HCT116 (cell line): ENCODE measurements around the gene IRX3. TPM values are rescaled to one million over a fixed set of nuclear protein-coding genes. Genes with fewer than 3 reads are reported as not detected.
A peak's percentile ranks its signal among the peaks of the same experiment; 100 is the strongest.

Source experiments
- ATAC-seq: fragments of 200-7000 bp; cut with Tn5 transposase; 2 replicates; pipeline ENCODE4 v1.9.1; 2020; ENCODE audit warnings: mild to moderate bottlenecking, moderate library complexity
- BruUV-seq: library from RNA; stranded (reverse); fragments of 400-500 nt; replicated peaks from 2 replicates; lab custom pipeline; 2021; lab: Mats Ljungman, UMichigan
- CTCF ChIA-PET: fragments of 300-600 bp; sonication (Branson Sonifier 250); formaldehyde crosslinking; loops from one replicate; lab custom pipeline; 2021; ENCODE audit warnings: antibody characterized with exemption; lab: Charles Lee
- POLR2A ChIA-PET: fragments of 300-600, 350-600 bp; sonication (Branson Sonifier 250); formaldehyde crosslinking; loops from one replicate; lab custom pipeline; 2021; ENCODE audit warnings: antibody characterized with exemption; lab: Charles Lee
- RAD21 ChIA-PET, 2 experiments: fragments of 300-600 bp; sonication (Branson Sonifier 250); formaldehyde crosslinking; loops; one replicate each; lab custom pipeline; 2023; ENCODE audit warnings: low total read pairs in 2 of 2; ENCODE audit not compliant: uncharacterized antibody in 2 of 2, unreplicated experiment in 2 of 2, low non-redundant PET in 1 of 2; lab: Charles Lee
- DNase-seq: peaks from one replicate; pipeline ENCODE4 v3.0.0-alpha.2; 2010; ENCODE audit warnings: low read depth, low spot score
- H2AFZ ChIP-seq: fragments of 200-600 bp; shearing (Covaris generic), sonication (generic); 2 replicates; pipeline ENCODE4 v1.6.1; 2017; ENCODE audit warnings: low read depth, mixed run types, mixed read lengths, antibody characterized with exemption, low read length; ENCODE audit not compliant: poor library complexity, severe bottlenecking
- H3K27ac ChIP-seq: 2 replicates; pipeline ENCODE4 v1.5.1; 2012; ENCODE audit warnings: low read depth, low read length
- H3K27me3 ChIP-seq: fragments of 200-600 bp; sonication (generic); 2 replicates; pipeline ENCODE4 v1.6.1; 2016; ENCODE audit warnings: mixed run types, low read length, mixed read lengths; ENCODE audit not compliant: insufficient read depth
- H3K36me3 ChIP-seq, 2 experiments: fragments of 200-500 bp in 1 of 2; fragments of 200-600 bp in 1 of 2; sonication (Bioruptor generic) in 1 of 2; sonication (generic) in 1 of 2; 2 replicates each; pipeline versions ENCODE4 v1.5.1 to v1.6.1; 2014 to 2016; ENCODE audit warnings: low read length in 2 of 2, inconsistent platforms in 1 of 2, mixed read lengths in 1 of 2, mixed run types in 1 of 2; ENCODE audit not compliant: insufficient read depth in 2 of 2, control insufficient read depth in 1 of 2
- H3K4me1 ChIP-seq, 2 experiments: fragments of 200-600 bp in 1 of 2; sonication (generic) in 1 of 2; 2 replicates each; pipeline versions ENCODE4 v1.5.1 to v1.6.1; 2012 to 2017; ENCODE audit warnings: low read length in 2 of 2, inconsistent platforms in 1 of 2, mild to moderate bottlenecking in 1 of 2, mixed read lengths in 1 of 2, mixed run types in 1 of 2, moderate library complexity in 1 of 2; ENCODE audit not compliant: insufficient read depth in 2 of 2, control insufficient read depth in 1 of 2
- H3K4me2 ChIP-seq: fragments of 200-600 bp; sonication (generic); 2 replicates; pipeline ENCODE4 v1.6.1; 2017; ENCODE audit warnings: mixed run types, low read length, mixed read lengths
- H3K4me3 ChIP-seq, 2 experiments: fragments of 200-600 bp in 1 of 2; sonication (generic) in 1 of 2; replicated peaks in 1 of 2; 2 replicates each; pipeline ENCODE4 v1.5.1; 2011 to 2016; ENCODE audit warnings: low read length in 2 of 2, control low read depth in 1 of 2, low read depth in 1 of 2, mild to moderate bottlenecking in 1 of 2, mixed read lengths in 1 of 2, mixed run types in 1 of 2
- H3K79me2 ChIP-seq: fragments of 200-600 bp; sonication (generic); 2 replicates; pipeline ENCODE4 v1.6.1; 2017; ENCODE audit warnings: mild to moderate bottlenecking, mixed run types, low read length, moderate library complexity, mixed read lengths; ENCODE audit not compliant: insufficient read depth
- H3K9ac ChIP-seq: fragments of 200-600 bp; sonication (generic); 2 replicates; pipeline ENCODE4 v1.6.1; 2016; ENCODE audit warnings: low read length, mixed read lengths
- H3K9me2 ChIP-seq: fragments of 200-600 bp; sonication (generic), shearing (Covaris generic); 2 replicates; pipeline ENCODE4 v1.6.1; 2017; ENCODE audit warnings: mixed run types, mild to moderate bottlenecking, moderate library complexity; ENCODE audit not compliant: insufficient read depth
- H3K9me3 ChIP-seq, 2 experiments: fragments of 200-500 bp in 1 of 2; fragments of 200-600 bp in 1 of 2; sonication (Bioruptor generic) in 1 of 2; sonication (generic) in 1 of 2; 2 replicates each; pipeline ENCODE4 v1.6.1; 2014 to 2017; ENCODE audit warnings: low read length in 2 of 2, mixed read lengths in 2 of 2, inconsistent platforms in 1 of 2, low read depth in 1 of 2, mild to moderate bottlenecking in 1 of 2, mixed run types in 1 of 2, moderate library complexity in 1 of 2; ENCODE audit not compliant: control insufficient read depth in 1 of 2, insufficient read depth in 1 of 2
- H4K20me1 ChIP-seq: fragments of 200-600 bp; sonication (generic), shearing (Covaris generic); 2 replicates; pipeline ENCODE4 v1.6.1; 2017; ENCODE audit warnings: mixed run types, mild to moderate bottlenecking, moderate library complexity; ENCODE audit not compliant: insufficient read depth
- CEBPB ChIP-seq: IDR thresholded peaks from 2 replicates; pipeline ENCODE4 v1.6.1; 2012; ENCODE audit warnings: low read depth
- ELF1 ChIP-seq: IDR thresholded peaks from 2 replicates; pipeline ENCODE4 v1.6.1; 2012; ENCODE audit warnings: low read depth, borderline replicate concordance
- FOSL1 ChIP-seq: IDR thresholded peaks from 2 replicates; pipeline ENCODE4 v1.6.1; 2012; ENCODE audit warnings: low read depth
- JUND ChIP-seq: IDR thresholded peaks from 2 replicates; pipeline ENCODE4 v1.6.1; 2012
- POLR2AphosphoS5 ChIP-seq: IDR thresholded peaks from 2 replicates; pipeline ENCODE4 v1.6.1; 2011; ENCODE audit warnings: mild to moderate bottlenecking, low read depth, low read length, moderate library complexity
- RAD21 ChIP-seq: IDR thresholded peaks from 2 replicates; pipeline ENCODE4 v1.6.1; 2012; ENCODE audit warnings: low read depth, mild to moderate bottlenecking
- SIN3A ChIP-seq: IDR thresholded peaks from 2 replicates; pipeline ENCODE4 v1.6.1; 2012; ENCODE audit warnings: low read depth
- SP1 ChIP-seq: IDR thresholded peaks from 2 replicates; pipeline ENCODE4 v1.6.1; 2012; ENCODE audit warnings: low read depth
- ZNF274 ChIP-seq: fragments of 200-500 bp; sonication (Bioruptor generic); IDR thresholded peaks from 2 replicates; pipeline ENCODE4 v1.6.1; 2014; ENCODE audit warnings: mild to moderate bottlenecking, low read depth, low read length, inconsistent platforms
- intact Hi-C: fragments of 100-400 bp; cut with micrococcal nuclease; formaldehyde crosslinking; loops from 2 replicates; pipeline ENCODE4 v1.10.0; 2022
- total RNA-seq: library from RNA; stranded (reverse); gene quantifications from one replicate; pipeline ENCODE4 v1.2.1, GENCODE V29; 2021; ENCODE audit not compliant: unreplicated experiment
- TF ChIP-seq, protein P1 (sequence below), 3 experiments: fragments of 200-600 bp in 1 of 3; sonication (generic) in 1 of 3; IDR thresholded peaks in 2 of 3; conservative IDR thresholded peaks in 1 of 3; 2 replicates each; pipeline ENCODE4 v1.5.1; 2012 to 2017; ENCODE audit warnings: low read depth in 2 of 3, low read length in 2 of 3, antibody characterized with exemption in 1 of 3, borderline replicate concordance in 1 of 3, control low read depth in 1 of 3, mild to moderate bottlenecking in 1 of 3, mixed read lengths in 1 of 3, mixed run types in 1 of 3, moderate library complexity in 1 of 3; ENCODE audit not compliant: insufficient read depth in 1 of 3
- TF ChIP-seq, protein P2 (sequence below): IDR thresholded peaks from 2 replicates; pipeline ENCODE4 v1.6.1; 2012; ENCODE audit warnings: low read depth
- TF ChIP-seq, protein P3 (sequence below): IDR thresholded peaks from 2 replicates; pipeline ENCODE4 v1.6.1; 2011; ENCODE audit warnings: mild to moderate bottlenecking, low read length, moderate library complexity; ENCODE audit not compliant: insufficient replicate concordance; ENCODE audit errors: extremely low read depth
- TF ChIP-seq, protein P4 (sequence below): IDR thresholded peaks from 2 replicates; pipeline ENCODE4 v1.6.1; 2012

IRX3 gene
- total RNA-seq, 1 experiment from 2014 or later = 2.0 TPM

DNA sequence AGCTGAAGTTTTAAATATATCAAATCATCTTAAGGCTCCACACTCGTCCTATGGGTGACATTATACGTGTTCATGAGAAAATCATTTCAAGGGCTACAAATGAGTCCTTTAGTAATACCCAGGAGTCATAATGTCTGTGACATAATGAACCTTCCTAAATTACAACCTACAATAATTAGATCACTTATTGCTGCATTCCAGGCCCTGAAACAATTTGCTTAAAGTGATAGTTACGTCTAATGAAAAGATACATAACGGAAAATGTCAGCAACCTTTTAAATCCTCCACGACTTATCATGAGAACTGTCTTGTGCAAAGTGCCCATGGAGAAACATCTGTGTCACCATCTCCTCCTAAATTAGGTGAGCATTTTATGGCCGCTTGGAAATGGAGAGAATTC lies 43.4 kb downstream of the IRX3 start:
- no peak overlapping the region for H3K4me2 ChIP-seq
- RAD21 ChIA-PET = no interaction called here
- TF ChIP-seq, protein P1, sequence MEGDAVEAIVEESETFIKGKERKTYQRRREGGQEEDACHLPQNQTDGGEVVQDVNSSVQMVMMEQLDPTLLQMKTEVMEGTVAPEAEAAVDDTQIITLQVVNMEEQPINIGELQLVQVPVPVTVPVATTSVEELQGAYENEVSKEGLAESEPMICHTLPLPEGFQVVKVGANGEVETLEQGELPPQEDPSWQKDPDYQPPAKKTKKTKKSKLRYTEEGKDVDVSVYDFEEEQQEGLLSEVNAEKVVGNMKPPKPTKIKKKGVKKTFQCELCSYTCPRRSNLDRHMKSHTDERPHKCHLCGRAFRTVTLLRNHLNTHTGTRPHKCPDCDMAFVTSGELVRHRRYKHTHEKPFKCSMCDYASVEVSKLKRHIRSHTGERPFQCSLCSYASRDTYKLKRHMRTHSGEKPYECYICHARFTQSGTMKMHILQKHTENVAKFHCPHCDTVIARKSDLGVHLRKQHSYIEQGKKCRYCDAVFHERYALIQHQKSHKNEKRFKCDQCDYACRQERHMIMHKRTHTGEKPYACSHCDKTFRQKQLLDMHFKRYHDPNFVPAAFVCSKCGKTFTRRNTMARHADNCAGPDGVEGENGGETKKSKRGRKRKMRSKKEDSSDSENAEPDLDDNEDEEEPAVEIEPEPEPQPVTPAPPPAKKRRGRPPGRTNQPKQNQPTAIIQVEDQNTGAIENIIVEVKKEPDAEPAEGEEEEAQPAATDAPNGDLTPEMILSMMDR (IDR thresholded peaks at IDR 0.05 in 2 of 3, conservative IDR thresholded peaks at IDR 0.05 in 1 of 3; ENCODE audit: borderline replicate concordance in 1 of 3, insufficient read depth in 1 of 3, low read depth in 2 of 3, low read length in 2 of 3) = no peak
- no peaks in the 10 kb centered on the region for H3K9me3 ChIP-seq
- no TSS peak for BruUV-seq
- H3K27ac ChIP-seq = no peak overlapping the region
- H2AFZ ChIP-seq = no peak overlapping the region
- H3K4me3 ChIP-seq = no peak overlapping the region
- POLR2A ChIA-PET = no interaction called here
- ATAC-seq = no peak
- 0 out of 2 replicates have a peak, but pooled peaks cover 4% of the 10 kb centered on the region for H3K27me3 ChIP-seq
- H3K9me2 ChIP-seq = no peaks in the 10 kb centered on the region
- no peaks in the 10 kb centered on the region for H3K79me2 ChIP-seq
- no peaks in the 10 kb centered on the region for H3K4me1 ChIP-seq
- DNase-seq = no peak
- CTCF ChIA-PET = no interaction called here
- H4K20me1 ChIP-seq = no peaks in the 10 kb centered on the region
- no peaks in the 10 kb centered on the region for H3K36me3 ChIP-seq
- intact Hi-C loops = no loop called here
- no peak overlapping the region for H3K9ac ChIP-seq

DNA sequence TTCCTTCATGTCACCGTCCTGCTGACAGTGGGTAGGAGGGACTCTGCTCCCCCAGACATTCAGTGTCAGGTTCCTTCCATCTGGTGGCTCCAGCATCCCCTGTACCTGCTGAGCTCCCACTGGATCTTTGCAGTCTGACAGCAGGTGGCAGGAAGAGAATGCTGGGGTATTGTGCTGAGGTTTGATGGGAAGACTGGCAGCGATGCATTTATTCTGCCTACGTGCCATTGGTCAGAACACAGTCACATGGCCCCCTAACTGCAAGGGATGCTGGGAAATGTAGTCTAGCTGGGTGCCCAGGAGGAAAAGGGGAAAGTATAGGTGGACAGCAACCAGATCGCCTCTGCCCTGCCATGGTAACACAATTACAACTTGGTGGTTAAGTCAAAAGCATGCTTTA lies 44.4 kb downstream of the IRX3 start:
- 0 out of 2 replicates have a peak, but pooled peaks cover 4% of the 10 kb centered on the region for H3K27me3 ChIP-seq
- no peak overlapping the region for H3K9ac ChIP-seq
- no peak overlapping the region for H3K4me2 ChIP-seq
- H3K79me2 ChIP-seq = no peaks in the 10 kb centered on the region
- ChIA-PET POLR2A (no interaction called here), CTCF (no interaction called here), RAD21 (no interaction called here)
- intact Hi-C loops = no loop called here
- H4K20me1 ChIP-seq = no peaks in the 10 kb centered on the region
- H3K36me3 ChIP-seq = no peaks in the 10 kb centered on the region
- no peaks in the 10 kb centered on the region for H3K9me2 ChIP-seq
- BruUV-seq = no TSS peak
- ATAC-seq (peak; percentile 88), DNase-seq (peak; percentile 41)
- no peaks in the 10 kb centered on the region for H3K9me3 ChIP-seq
- H3K4me1 ChIP-seq = no peaks in the 10 kb centered on the region
- peak overlapping the region; percentile 35 for H2AFZ ChIP-seq
- no peak overlapping the region for H3K27ac ChIP-seq
- no peak overlapping the region for H3K4me3 ChIP-seq
- TF ChIP-seq RAD21 (peak; percentile 36; the same call in 1 of the 2 replicates), CEBPB (no peak), SP1 (peak; percentile 50), JUND (no peak), POLR2AphosphoS5 (no peak), SIN3A (no peak), FOSL1 (no peak), ELF1 (no peak), ZNF274 (no peak)
- TF ChIP-seq, protein P2, sequence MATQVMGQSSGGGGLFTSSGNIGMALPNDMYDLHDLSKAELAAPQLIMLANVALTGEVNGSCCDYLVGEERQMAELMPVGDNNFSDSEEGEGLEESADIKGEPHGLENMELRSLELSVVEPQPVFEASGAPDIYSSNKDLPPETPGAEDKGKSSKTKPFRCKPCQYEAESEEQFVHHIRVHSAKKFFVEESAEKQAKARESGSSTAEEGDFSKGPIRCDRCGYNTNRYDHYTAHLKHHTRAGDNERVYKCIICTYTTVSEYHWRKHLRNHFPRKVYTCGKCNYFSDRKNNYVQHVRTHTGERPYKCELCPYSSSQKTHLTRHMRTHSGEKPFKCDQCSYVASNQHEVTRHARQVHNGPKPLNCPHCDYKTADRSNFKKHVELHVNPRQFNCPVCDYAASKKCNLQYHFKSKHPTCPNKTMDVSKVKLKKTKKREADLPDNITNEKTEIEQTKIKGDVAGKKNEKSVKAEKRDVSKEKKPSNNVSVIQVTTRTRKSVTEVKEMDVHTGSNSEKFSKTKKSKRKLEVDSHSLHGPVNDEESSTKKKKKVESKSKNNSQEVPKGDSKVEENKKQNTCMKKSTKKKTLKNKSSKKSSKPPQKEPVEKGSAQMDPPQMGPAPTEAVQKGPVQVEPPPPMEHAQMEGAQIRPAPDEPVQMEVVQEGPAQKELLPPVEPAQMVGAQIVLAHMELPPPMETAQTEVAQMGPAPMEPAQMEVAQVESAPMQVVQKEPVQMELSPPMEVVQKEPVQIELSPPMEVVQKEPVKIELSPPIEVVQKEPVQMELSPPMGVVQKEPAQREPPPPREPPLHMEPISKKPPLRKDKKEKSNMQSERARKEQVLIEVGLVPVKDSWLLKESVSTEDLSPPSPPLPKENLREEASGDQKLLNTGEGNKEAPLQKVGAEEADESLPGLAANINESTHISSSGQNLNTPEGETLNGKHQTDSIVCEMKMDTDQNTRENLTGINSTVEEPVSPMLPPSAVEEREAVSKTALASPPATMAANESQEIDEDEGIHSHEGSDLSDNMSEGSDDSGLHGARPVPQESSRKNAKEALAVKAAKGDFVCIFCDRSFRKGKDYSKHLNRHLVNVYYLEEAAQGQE = no peak
- TF ChIP-seq, protein P3, sequence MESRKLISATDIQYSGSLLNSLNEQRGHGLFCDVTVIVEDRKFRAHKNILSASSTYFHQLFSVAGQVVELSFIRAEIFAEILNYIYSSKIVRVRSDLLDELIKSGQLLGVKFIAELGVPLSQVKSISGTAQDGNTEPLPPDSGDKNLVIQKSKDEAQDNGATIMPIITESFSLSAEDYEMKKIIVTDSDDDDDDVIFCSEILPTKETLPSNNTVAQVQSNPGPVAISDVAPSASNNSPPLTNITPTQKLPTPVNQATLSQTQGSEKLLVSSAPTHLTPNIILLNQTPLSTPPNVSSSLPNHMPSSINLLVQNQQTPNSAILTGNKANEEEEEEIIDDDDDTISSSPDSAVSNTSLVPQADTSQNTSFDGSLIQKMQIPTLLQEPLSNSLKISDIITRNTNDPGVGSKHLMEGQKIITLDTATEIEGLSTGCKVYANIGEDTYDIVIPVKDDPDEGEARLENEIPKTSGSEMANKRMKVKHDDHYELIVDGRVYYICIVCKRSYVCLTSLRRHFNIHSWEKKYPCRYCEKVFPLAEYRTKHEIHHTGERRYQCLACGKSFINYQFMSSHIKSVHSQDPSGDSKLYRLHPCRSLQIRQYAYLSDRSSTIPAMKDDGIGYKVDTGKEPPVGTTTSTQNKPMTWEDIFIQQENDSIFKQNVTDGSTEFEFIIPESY = no peak
- TF ChIP-seq, protein P4, sequence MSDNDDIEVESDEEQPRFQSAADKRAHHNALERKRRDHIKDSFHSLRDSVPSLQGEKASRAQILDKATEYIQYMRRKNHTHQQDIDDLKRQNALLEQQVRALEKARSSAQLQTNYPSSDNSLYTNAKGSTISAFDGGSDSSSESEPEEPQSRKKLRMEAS = no peak; the same call in 1 of the 2 replicates
